Fibroblast of pulmonary artery (primary cell): ENCODE measurements around the gene KRT77.
"Not testable (repeated sequence)": the region's sequence is repeated elsewhere in the genome, so short reads cannot be mapped to it uniquely, and the experiment has no call there.

Source experiments
- DNase-seq: peaks from one replicate; pipeline ENCODE4 v3.0.0-alpha.2; 2010; ENCODE audit warnings: low read depth
- H3K4me3 ChIP-seq: replicated peaks from 2 replicates; pipeline ENCODE4 v1.5.1; 2011; ENCODE audit warnings: low read depth, mild to moderate bottlenecking, control low read depth, low read length, moderate library complexity
- CTCF ChIP-seq: IDR thresholded peaks from 2 replicates; pipeline ENCODE4 v1.5.1; 2011; ENCODE audit warnings: mild to moderate bottlenecking, control low read depth, low read length, inconsistent platforms; ENCODE audit errors: missing control alignments

KRT77 gene

DNA sequence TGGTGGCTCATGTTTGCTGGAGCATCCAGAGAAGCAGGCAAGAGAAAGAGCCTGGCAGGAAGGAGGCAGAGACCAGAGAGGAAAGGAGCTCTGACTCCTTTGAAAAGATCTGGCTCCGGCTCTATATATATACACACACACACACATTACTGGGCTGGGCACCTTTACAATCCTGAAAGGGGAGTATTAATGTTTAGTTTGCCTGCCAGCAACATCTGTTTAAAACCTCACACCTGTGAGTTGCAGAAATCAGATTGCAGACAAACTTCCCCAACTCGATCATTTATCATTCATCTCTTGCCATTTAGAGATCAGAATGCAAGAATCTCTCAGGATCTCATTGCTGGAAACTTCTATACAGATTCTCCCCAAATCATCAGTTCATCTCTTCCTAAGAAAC lies at the start of gene KRT77:
TSS of gene KRT77 (minus strand) at position 101 of the 400 bp plus-strand sequence. CDS start at position 11, 90 bp downstream.
- no peak for TF ChIP-seq CTCF

GRCh38 chr12:52752516-52752915 lies 49.2 kb upstream of the KRT77 start:
- no peak overlapping the region for H3K4me3 ChIP-seq
- no peak for DNase-seq
- TF ChIP-seq CTCF = no peak

More for the DNA sequence above, at the start of gene KRT77:
- H3K4me3 ChIP-seq = no peak within 1 kb of the TSS
- DNase-seq = no peak

DNA sequence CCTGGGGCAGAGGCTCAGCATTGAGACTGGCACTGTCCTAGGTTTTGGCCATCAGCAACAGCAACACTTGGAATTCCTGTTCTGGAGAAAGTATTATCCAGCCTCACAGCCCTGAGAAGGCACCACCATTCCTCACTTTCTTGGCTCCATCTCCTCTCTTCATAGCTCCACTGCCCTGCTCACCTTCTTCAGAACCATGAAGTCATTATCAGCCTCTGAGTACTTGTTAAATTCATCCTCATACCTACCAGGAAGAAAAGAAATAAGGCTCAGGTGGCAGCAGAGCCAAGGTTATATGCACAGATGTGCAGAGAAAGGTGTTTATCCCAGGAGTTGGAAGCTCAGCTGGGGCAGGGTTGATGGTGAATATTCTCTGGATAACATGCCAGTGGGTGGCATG lies 48.5 kb upstream of the KRT77 start:
- DNase-seq = no peak

DNA sequence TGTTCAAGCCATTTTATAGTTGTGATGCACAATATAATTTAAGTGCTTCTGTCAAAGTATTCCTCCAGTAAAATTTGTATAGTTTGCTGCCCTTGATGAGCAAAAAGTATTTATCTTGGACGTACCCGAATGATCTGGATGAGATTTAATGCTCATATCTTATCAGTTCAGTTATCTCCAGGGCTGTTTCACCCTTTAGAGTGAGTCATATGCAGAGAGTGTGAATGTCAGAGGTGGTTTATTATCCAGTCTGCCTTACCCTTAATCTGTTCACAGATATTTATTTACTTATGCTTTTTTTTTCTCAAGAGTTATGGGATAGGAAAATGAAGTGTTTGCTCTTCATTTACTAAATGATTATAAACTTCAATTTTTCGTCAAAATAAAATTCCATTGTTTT lies 47.2 kb upstream of the KRT77 start:
- DNase-seq, H3K4me3 ChIP-seq: not testable (repeated sequence)

More for the DNA sequence above, 48.5 kb upstream of the KRT77 start:
- no peak for TF ChIP-seq CTCF
- no peak overlapping the region for H3K4me3 ChIP-seq

- TF ChIP-seq CTCF = no peak
- no peak overlapping the region for H3K4me3 ChIP-seq
- no peak for DNase-seq
Observed at GRCh38 chr12:52749827-52750226, 46.5 kb upstream of the KRT77 start.

- DNase-seq = no peak
- H3K4me3 ChIP-seq = no peak overlapping the region
- TF ChIP-seq CTCF = no peak
Observed at GRCh38 chr12:52748578-52748977, 45.3 kb upstream of the KRT77 start.

DNA sequence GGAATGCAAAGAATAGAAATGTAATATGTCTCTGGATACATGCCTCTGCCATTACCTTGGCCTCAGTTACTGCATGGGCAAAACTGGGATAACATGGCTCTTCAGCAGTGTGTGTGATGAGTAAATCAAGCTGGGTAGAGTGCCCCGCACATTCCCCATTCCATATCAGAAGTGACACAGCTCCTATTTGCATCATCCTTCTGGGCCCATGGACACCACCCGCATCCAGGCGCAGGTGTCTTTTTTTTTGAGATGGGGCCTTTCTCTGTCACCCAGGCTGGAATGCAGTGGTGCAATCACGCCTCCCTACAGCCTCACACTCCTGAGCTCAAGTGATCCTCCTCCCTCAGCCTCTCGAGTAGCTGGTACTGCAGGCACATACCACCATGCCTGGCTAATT lies 42.2 kb upstream of the KRT77 start:
- no peak overlapping the region for H3K4me3 ChIP-seq
- DNase-seq = no peak
- no peak for TF ChIP-seq CTCF
